Measurements from ENCODE around the gene LSS. TPM values are rescaled to one million over a fixed set of nuclear protein-coding genes. Genes with fewer than 3 reads are reported as not detected.

LSS gene
- total and polyA plus RNA-seq, 10 of the 15 experiments (the other 5 are each of a cell fraction or from before 2014, with no cell fraction given) = 2.9 to 82.4 (median 27.5) TPM

DNA sequence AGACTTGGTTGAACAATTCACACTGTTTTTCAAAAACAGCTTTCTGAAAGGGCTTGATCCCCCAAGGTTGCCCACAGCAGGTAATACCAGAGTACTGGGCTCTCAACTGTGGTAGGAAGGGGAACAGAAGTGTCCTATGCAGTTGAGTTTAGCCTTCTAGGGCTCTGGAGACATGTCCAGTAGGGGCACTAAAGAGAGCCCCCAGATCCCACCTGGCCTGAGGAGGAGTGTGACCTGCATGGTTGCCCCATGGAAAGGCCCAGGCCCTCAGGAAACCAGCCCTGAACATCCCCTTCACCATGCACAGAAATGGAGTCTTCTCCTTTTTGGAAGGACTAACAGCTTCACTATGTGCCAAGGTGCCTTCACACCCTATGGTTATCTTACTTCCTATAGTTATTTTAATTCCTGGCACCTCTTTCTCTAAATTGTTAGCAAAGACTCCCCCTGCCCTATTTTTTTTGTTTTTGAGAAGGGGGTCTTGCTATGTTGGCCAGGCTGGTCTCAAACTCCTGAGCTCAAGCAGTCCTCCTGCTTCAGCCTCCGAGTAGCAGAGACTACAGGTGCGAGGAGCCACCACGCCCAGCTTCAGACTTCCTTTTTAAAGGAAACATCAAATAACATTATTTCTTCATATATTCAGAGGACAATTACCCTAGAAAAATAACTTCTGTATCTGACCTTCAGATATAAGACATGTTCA is 16.8 kb upstream of the LSS start (continued):
- no peak for TF ChIP-seq BCLAF1 (IDR thresholded peaks at IDR 0.05)

- ATAC-seq (no peak), FAIRE-seq (no peak), DNase-seq (ENCODE audit: low read depth, low spot score) (no peak)
- no peak overlapping the region for H3K9ac ChIP-seq (ENCODE audit: control insufficient read depth, insufficient read depth, low read length)
- H3K27ac ChIP-seq (ENCODE audit: control insufficient read depth, insufficient read depth) = no peak overlapping the region
- no peaks in the 10 kb centered on the region; a peak in 1 of 4 replicates for H3K27me3 ChIP-seq (replicated peaks in 1 of 2; ENCODE audit: control insufficient read depth in 2 of 2, insufficient read depth in 2 of 2, low read length in 1 of 2)
- CTCF ChIA-PET = interaction anchor here (1.8 kb wide), 1 partner anchor 8 kb away, joined by 4 read pairs; no protein-coding TSS in a partner anchor
- WGBS (ENCODE audit: insufficient coverage, insufficient replicate concordance, low lambda C conversion rate, missing lambda C conversion rate) = 94% methylated on average over 8 of the region's 8 CpGs
- H3K4me1 ChIP-seq (ENCODE audit: control insufficient read depth, insufficient read depth, low read length) = no peaks in the 10 kb centered on the region; the same call in 1 of the 2 replicates
- H3K4me3 ChIP-seq = no peak overlapping the region
- in situ Hi-C loops (cut with MboI) = no loop called here
- no peak overlapping the region for H3K4me2 ChIP-seq (ENCODE audit: control insufficient read depth, insufficient read depth)
- POLR2A ChIA-PET = no interaction called here
- peaks cover 31 to 56% of the 10 kb centered on the region in 2 experiments for H3K36me3 ChIP-seq (ENCODE audit: control insufficient read depth in 2 of 2, insufficient read depth in 2 of 2, low read length in 1 of 2)
- H3K9me3 ChIP-seq (replicated peaks; ENCODE audit: control insufficient read depth, insufficient read depth, low read length) = no peaks in the 10 kb centered on the region
- RAD21 ChIA-PET (ENCODE audit: unreplicated experiment) = no interaction called here
- no peak overlapping the region for H2AFZ ChIP-seq (ENCODE audit: control insufficient read depth, low read depth, low read length)
- SMC1A ChIA-PET (ENCODE audit: uncharacterized antibody, unreplicated experiment) = interaction anchor here (0.6 kb wide), 1 partner anchor 31 kb away, joined by 3 read pairs; no protein-coding TSS in a partner anchor
- H4K20me1 ChIP-seq (ENCODE audit: control insufficient read depth, insufficient read depth) = no peaks in the 10 kb centered on the region
- no peaks in the 10 kb centered on the region for H3K79me2 ChIP-seq (ENCODE audit: control insufficient read depth, insufficient read depth, low read length)
- BruUV-seq (replicated peaks) = no TSS peak
- intact Hi-C loops (cut with micrococcal nuclease; ENCODE audit: unreplicated experiment) = no loop called here
- TF ChIP-seq RBBP5 (conservative IDR thresholded peaks at IDR 0.05) (no peak), HSF1 (IDR thresholded peaks at IDR 0.05; ENCODE audit: low read depth, low read length) (no peak), PKNOX1 (IDR thresholded peaks at IDR 0.05) (no peak), JUND (IDR thresholded peaks at IDR 0.05; ENCODE audit: low read depth, low read length) (no peak), GABPA (IDR thresholded peaks at IDR 0.05; ENCODE audit: low read depth) (no peak), NFIC (IDR thresholded peaks at IDR 0.05; ENCODE audit: low read depth, low read length) (no peak), ATF3 (IDR thresholded peaks at IDR 0.05; ENCODE audit: borderline replicate concordance, extremely low read depth, low read depth, low read length) (no peak), POLR2AphosphoS2 (IDR thresholded peaks at IDR 0.05; ENCODE audit: low read depth, low read length) (no peak)
- TF ChIP-seq, protein P1, sequence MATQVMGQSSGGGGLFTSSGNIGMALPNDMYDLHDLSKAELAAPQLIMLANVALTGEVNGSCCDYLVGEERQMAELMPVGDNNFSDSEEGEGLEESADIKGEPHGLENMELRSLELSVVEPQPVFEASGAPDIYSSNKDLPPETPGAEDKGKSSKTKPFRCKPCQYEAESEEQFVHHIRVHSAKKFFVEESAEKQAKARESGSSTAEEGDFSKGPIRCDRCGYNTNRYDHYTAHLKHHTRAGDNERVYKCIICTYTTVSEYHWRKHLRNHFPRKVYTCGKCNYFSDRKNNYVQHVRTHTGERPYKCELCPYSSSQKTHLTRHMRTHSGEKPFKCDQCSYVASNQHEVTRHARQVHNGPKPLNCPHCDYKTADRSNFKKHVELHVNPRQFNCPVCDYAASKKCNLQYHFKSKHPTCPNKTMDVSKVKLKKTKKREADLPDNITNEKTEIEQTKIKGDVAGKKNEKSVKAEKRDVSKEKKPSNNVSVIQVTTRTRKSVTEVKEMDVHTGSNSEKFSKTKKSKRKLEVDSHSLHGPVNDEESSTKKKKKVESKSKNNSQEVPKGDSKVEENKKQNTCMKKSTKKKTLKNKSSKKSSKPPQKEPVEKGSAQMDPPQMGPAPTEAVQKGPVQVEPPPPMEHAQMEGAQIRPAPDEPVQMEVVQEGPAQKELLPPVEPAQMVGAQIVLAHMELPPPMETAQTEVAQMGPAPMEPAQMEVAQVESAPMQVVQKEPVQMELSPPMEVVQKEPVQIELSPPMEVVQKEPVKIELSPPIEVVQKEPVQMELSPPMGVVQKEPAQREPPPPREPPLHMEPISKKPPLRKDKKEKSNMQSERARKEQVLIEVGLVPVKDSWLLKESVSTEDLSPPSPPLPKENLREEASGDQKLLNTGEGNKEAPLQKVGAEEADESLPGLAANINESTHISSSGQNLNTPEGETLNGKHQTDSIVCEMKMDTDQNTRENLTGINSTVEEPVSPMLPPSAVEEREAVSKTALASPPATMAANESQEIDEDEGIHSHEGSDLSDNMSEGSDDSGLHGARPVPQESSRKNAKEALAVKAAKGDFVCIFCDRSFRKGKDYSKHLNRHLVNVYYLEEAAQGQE (IDR thresholded peaks at IDR 0.05; ENCODE audit: low read depth, low read length) = no peak
These were observed 16.0 kb upstream of the LSS start for GRCh38 chr21:46244602-46245001.

Measured in GM12878 (cell line).